K562 (cell line): ENCODE measurements around the gene FAAH. TPM values are rescaled to one million over a fixed set of nuclear protein-coding genes. Genes with fewer than 3 reads are reported as not detected.

Experiments used
- ARID1B ChIP-seq: fragments of 450-650 bp; IDR thresholded peaks from 2 replicates; pipeline ENCODE4 v1.6.1; 2016; ENCODE audit warnings: antibody characterized with exemption, mild to moderate bottlenecking, inconsistent platforms
- ATF3 ChIP-seq, 2 experiments: fragments of 450-650 bp in 1 of 2; sonication (generic) in 1 of 2; formaldehyde crosslinking in 1 of 2; IDR thresholded peaks in 1 of 2; conservative IDR thresholded peaks in 1 of 2; 2 replicates each; pipeline versions ENCODE4 v1.6.1 to v1.8.1; 2016 to 2023; ENCODE audit warnings: mild to moderate bottlenecking in 2 of 2, moderate library complexity in 2 of 2, inconsistent platforms in 1 of 2, missing genetic modification reagents in 1 of 2
- ATF7 ChIP-seq: fragments of 450-650 bp; IDR thresholded peaks from 2 replicates; pipeline ENCODE4 v1.7.1; 2014; ENCODE audit warnings: mild to moderate bottlenecking, moderate library complexity
- CBFA2T2 ChIP-seq: fragments of 450-650 bp; conservative IDR thresholded peaks from 2 replicates; pipeline ENCODE4 v1.6.1; 2017; ENCODE audit warnings: mild to moderate bottlenecking
- CHD1 ChIP-seq: fragments of 200-600 bp; sonication (generic); IDR thresholded peaks from one replicate; pipeline ENCODE4 v1.6.1; 2012; ENCODE audit warnings: mild to moderate bottlenecking, moderate library complexity, low read length, inconsistent platforms
- CREM ChIP-seq: IDR thresholded peaks from 2 replicates; pipeline ENCODE4 v1.6.1; 2014; ENCODE audit warnings: antibody characterized with exemption, low read depth
- DACH1 ChIP-seq: fragments of 450-650 bp; IDR thresholded peaks from 2 replicates; pipeline ENCODE4 v1.6.1; 2018; ENCODE audit not compliant: partially characterized antibody
- EWSR1 ChIP-seq: fragments of 450-650 bp; IDR thresholded peaks from 2 replicates; pipeline ENCODE4 v1.6.1; 2018; ENCODE audit warnings: borderline replicate concordance, mild to moderate bottlenecking, low read depth, moderate library complexity; ENCODE audit not compliant: partially characterized antibody
- FOXK1 ChIP-seq: sonication (generic); formaldehyde crosslinking; IDR thresholded peaks from 2 replicates; pipeline ENCODE4 v1.8.0; 2022; ENCODE audit warnings: missing genetic modification reagents, mild to moderate bottlenecking, borderline replicate concordance
- FOXP1 ChIP-seq: sonication (generic); formaldehyde crosslinking; IDR thresholded peaks from 2 replicates; pipeline ENCODE4 v1.8.0; 2022; ENCODE audit warnings: mild to moderate bottlenecking, missing genetic modification reagents
- GTF2E2 ChIP-seq: fragments of 200-800 bp; sonication (Bioruptor generic); IDR thresholded peaks from 2 replicates; pipeline ENCODE4 v1.6.1; 2016; ENCODE audit warnings: missing genetic modification characterization, missing compliant biosample characterization
- HDAC1 ChIP-seq, 2 experiments: fragments of 450-650 bp; IDR thresholded peaks; 2 replicates each; pipeline ENCODE4 v1.6.1; 2016 to 2017; ENCODE audit warnings: inconsistent platforms in 1 of 2, mild to moderate bottlenecking in 1 of 2, moderate library complexity in 1 of 2
- HDAC6 ChIP-seq: IDR thresholded peaks from 2 replicates; pipeline ENCODE4 v1.6.1; 2012; ENCODE audit warnings: low read depth, mild to moderate bottlenecking, control low read depth, inconsistent platforms, low read length, moderate library complexity
- HNRNPUL1 ChIP-seq: fragments of 200-400 bp; formaldehyde crosslinking; IDR thresholded peaks from 2 replicates; pipeline ENCODE4 v1.6.1; 2017; ENCODE audit warnings: low read length
- KDM2B ChIP-seq: fragments of 250-450 bp; sonication (Bioruptor Pico); IDR thresholded peaks from 2 replicates; pipeline ENCODE4 v1.8.0; 2021; ENCODE audit warnings: mild to moderate bottlenecking, moderate library complexity
- MEF2A ChIP-seq: IDR thresholded peaks from 2 replicates; pipeline ENCODE4 v1.6.1; 2011; ENCODE audit warnings: low read depth, mild to moderate bottlenecking, low read length, moderate library complexity; ENCODE audit not compliant: control insufficient read depth
- MEF2D ChIP-seq: conservative IDR thresholded peaks from 2 replicates; pipeline ENCODE4 v1.6.1; 2016; ENCODE audit warnings: low read depth, missing genetic modification characterization, missing compliant biosample characterization
- NFIC ChIP-seq: fragments of 450-650 bp; IDR thresholded peaks from 2 replicates; pipeline ENCODE4 v1.6.1; 2017; ENCODE audit warnings: mild to moderate bottlenecking, inconsistent platforms
- NFRKB ChIP-seq: fragments of 450-650 bp; IDR thresholded peaks from 2 replicates; pipeline ENCODE4 v1.6.1; 2016; ENCODE audit warnings: low read depth
- PCBP1 ChIP-seq: fragments of 200-400 bp; formaldehyde crosslinking; IDR thresholded peaks from 2 replicates; pipeline ENCODE4 v1.6.1; 2018; ENCODE audit warnings: mild to moderate bottlenecking, low read depth, low read length; ENCODE audit not compliant: poor library complexity, severe bottlenecking
- PKNOX1 ChIP-seq: fragments of 450-650 bp; IDR thresholded peaks from 2 replicates; pipeline ENCODE4 v1.6.1; 2016
- PRMT5 ChIP-seq: sonication (generic); formaldehyde crosslinking; IDR thresholded peaks from 2 replicates; pipeline ENCODE4 v1.5.0; 2020; ENCODE audit warnings: missing genetic modification reagents
- RFX7 ChIP-seq: fragments of 250-450 bp; sonication (Bioruptor Pico); IDR thresholded peaks from 2 replicates; pipeline ENCODE4 v1.5.1; 2021; ENCODE audit warnings: mild to moderate bottlenecking
- SIN3B ChIP-seq: fragments of 450-650 bp; IDR thresholded peaks from 2 replicates; pipeline ENCODE4 v1.6.1; 2017; ENCODE audit warnings: low read depth, mild to moderate bottlenecking, moderate library complexity
- SMAD3 ChIP-seq: fragments of 450-650 bp; formaldehyde crosslinking; conservative IDR thresholded peaks from 2 replicates; pipeline ENCODE4 v1.4.0; 2020; ENCODE audit warnings: mild to moderate bottlenecking
- TCF3 ChIP-seq: sonication (generic); formaldehyde crosslinking; IDR thresholded peaks from 2 replicates; pipeline ENCODE4 v1.4.0; 2020; ENCODE audit warnings: mild to moderate bottlenecking, missing genetic modification reagents
- ZFP30 ChIP-seq: fragments of 250-450 bp; sonication (Bioruptor Pico); IDR thresholded peaks from 2 replicates; pipeline ENCODE4 v1.8.0; 2022; ENCODE audit warnings: moderate library complexity, mild to moderate bottlenecking, inconsistent platforms, borderline replicate concordance
- ZNF121 ChIP-seq: sonication (generic); formaldehyde crosslinking; conservative IDR thresholded peaks from 2 replicates; pipeline ENCODE4 v1.8.0; 2022; ENCODE audit warnings: missing genetic modification reagents
- ZNF280B ChIP-seq: fragments of 250-450 bp; sonication (Bioruptor Pico); IDR thresholded peaks from 2 replicates; pipeline ENCODE4 v1.5.1; 2021; ENCODE audit warnings: mild to moderate bottlenecking
- ZNF354B ChIP-seq: fragments of 250-450 bp; sonication (Bioruptor Pico); IDR thresholded peaks from 2 replicates; pipeline ENCODE4 v1.4.0; 2020
- ZNF384 ChIP-seq: IDR thresholded peaks from 2 replicates; pipeline ENCODE4 v1.6.1; 2012; ENCODE audit warnings: low read depth, low read length, improper control_type of control experiment
- polyA plus RNA-seq, 8 experiments: library from polyadenylated mRNA; depleted of rRNA in 4 of 8; stranded (reverse) in 5 of 8; unstranded in 3 of 8; fragments of >200 nt; fragmentation: Nextera tagmentation in 2 of 8; fragmentation: Illumina TruSeq in 1 of 8; extraction: Ambion mirVana in 2 of 8; extraction: Trizol in 1 of 8; gene quantifications; 2 replicates each; pipeline versions ENCODE4 v1.2.1 to v1.2.3, GENCODE V29; 2011 to 2014; ENCODE audit warnings: inconsistent platforms in 1 of 8, missing spikeins in 1 of 8
- total RNA-seq, 7 experiments: library from RNA; depleted of rRNA in 6 of 7; stranded (reverse); fragments of >200 nt in 6 of 7; fragmentation: Illumina TruSeq in 2 of 7; extraction: Trizol in 2 of 7; gene quantifications; 2 replicates each; pipeline versions ENCODE4 v1.2.1 to v1.2.3, GENCODE V29; 2011 to 2021; ENCODE audit warnings: low replicate concordance in 1 of 7

FAAH gene
- total and polyA plus RNA-seq, 9 of the 15 experiments (the other 6 are each of a cell fraction or from before 2014, with no cell fraction given) = 0.06 to 1.1 (median 0.32) TPM

- TF ChIP-seq ZNF121 = no peak
- no peak for TF ChIP-seq ZFP30 (CRISPR knock-in tag)
- no peak for TF ChIP-seq ZNF384
- TF ChIP-seq TCF3 (CRISPR knock-in tag) = no peak
- TF ChIP-seq HDAC1 (IDR thresholded peaks at IDR 0.05) = no peak
- TF ChIP-seq CREM = peak; percentile 66
- no peak for TF ChIP-seq CBFA2T2
- TF ChIP-seq FOXP1 (CRISPR knock-in tag) = no peak
- no peak for TF ChIP-seq PRMT5 (CRISPR knock-in tag)
- no peak for TF ChIP-seq CHD1
- no peak for TF ChIP-seq GTF2E2 (tag)
- no peak for TF ChIP-seq FOXK1
- no peak for TF ChIP-seq HDAC6
- TF ChIP-seq SIN3B = no peak
- no peak for TF ChIP-seq MEF2D (tag)
- TF ChIP-seq PCBP1 = no peak
- peak; percentile 29; the same call in 1 of the 2 replicates for TF ChIP-seq ATF3 (IDR thresholded peaks at IDR 0.05)
- no peak for TF ChIP-seq ATF3 (CRISPR knock-in tag; conservative IDR thresholded peaks at IDR 0.05)
- no peak for TF ChIP-seq EWSR1
- no peak for TF ChIP-seq MEF2A
- no peak for TF ChIP-seq ARID1B
- no peak for TF ChIP-seq PKNOX1
- no peak for TF ChIP-seq ZNF280B (CRISPR knock-in tag)
- TF ChIP-seq HNRNPUL1 = no peak
- no peak for TF ChIP-seq NFIC
- TF ChIP-seq RFX7 (CRISPR knock-in tag) = no peak
- TF ChIP-seq ZNF354B (CRISPR knock-in tag) = no peak
- TF ChIP-seq DACH1 = no peak
- no peak for TF ChIP-seq NFRKB
- TF ChIP-seq KDM2B (CRISPR knock-in tag) = no peak
- peak; percentile 30; the same call in 1 of the 2 replicates for TF ChIP-seq ATF7
- no peak for TF ChIP-seq SMAD3 (CRISPR knock-in tag)
Observed at GRCh38 chr1:46407636-46408035, 13.5 kb downstream of the FAAH start (continued).
